Astrocyte (in vitro differentiated cells and primary cell): Measurements from ENCODE around the gene C16orf96. TPM values are rescaled to one million over a fixed set of nuclear protein-coding genes. Genes with fewer than 3 reads are reported as not detected.

ENCODE experiments used
- DNase-seq: peaks from one replicate; pipeline ENCODE4 v3.0.0-alpha.2; 2010; ENCODE audit warnings: low read depth
- FAIRE-seq: peaks from 2 replicates; lab custom pipeline; 2011; peaks lifted over from hg19 to GRCh38; lab: Jason Lieb, UNC
- H2AFZ ChIP-seq: 2 replicates; pipeline ENCODE4 v1.6.0; 2012; ENCODE audit warnings: low read depth, low read length, inconsistent platforms
- H3K27ac ChIP-seq: 2 replicates; pipeline ENCODE4 v1.5.1; 2011; ENCODE audit warnings: low read depth, low read length, inconsistent platforms
- H3K27me3 ChIP-seq: 2 replicates; pipeline ENCODE4 v1.6.0; 2011; ENCODE audit warnings: low read length, inconsistent platforms; ENCODE audit not compliant: insufficient read depth
- H3K36me3 ChIP-seq: 2 replicates; pipeline ENCODE4 v1.5.1; 2011; ENCODE audit warnings: low read length, inconsistent platforms; ENCODE audit not compliant: insufficient read depth
- H3K4me1 ChIP-seq: 2 replicates; pipeline ENCODE4 v1.5.1; 2011; ENCODE audit warnings: low read length, inconsistent platforms; ENCODE audit not compliant: insufficient read depth
- H3K4me2 ChIP-seq: 2 replicates; pipeline ENCODE4 v1.6.0; 2012; ENCODE audit warnings: low read length, inconsistent platforms
- H3K4me3 ChIP-seq: 2 replicates; pipeline ENCODE4 v1.5.1; 2011; ENCODE audit warnings: low read depth, mild to moderate bottlenecking, low read length, inconsistent platforms; ENCODE audit not compliant: insufficient read depth
- H3K79me2 ChIP-seq: 2 replicates; pipeline ENCODE4 v1.6.0; 2012; ENCODE audit warnings: mild to moderate bottlenecking, low read length, inconsistent platforms; ENCODE audit not compliant: insufficient read depth
- H3K9ac ChIP-seq: 2 replicates; pipeline ENCODE4 v1.6.0; 2012; ENCODE audit warnings: mild to moderate bottlenecking, low read length, inconsistent platforms
- H3K9me3 ChIP-seq: 2 replicates; pipeline ENCODE4 v1.5.1; 2012; ENCODE audit warnings: low read depth, mild to moderate bottlenecking, low read length, inconsistent platforms; ENCODE audit not compliant: insufficient read depth
- H4K20me1 ChIP-seq: 2 replicates; pipeline ENCODE4 v1.6.0; 2012; ENCODE audit warnings: low read length, inconsistent platforms; ENCODE audit not compliant: insufficient read depth
- H3K27ac Mint-ChIP-seq: one replicate; pipeline ENCODE4 v1.8.0; 2021; ENCODE audit warnings: mild to moderate bottlenecking, mixed read lengths; ENCODE audit not compliant: unreplicated experiment
- H3K27me3 Mint-ChIP-seq: one replicate; pipeline ENCODE4 v1.8.0; 2021; ENCODE audit warnings: low read depth, mixed read lengths; ENCODE audit not compliant: unreplicated experiment
- H3K36me3 Mint-ChIP-seq: one replicate; pipeline ENCODE4 v1.8.0; 2021; ENCODE audit warnings: low read depth, mixed read lengths; ENCODE audit not compliant: unreplicated experiment
- H3K4me1 Mint-ChIP-seq: one replicate; pipeline ENCODE4 v1.8.0; 2021; ENCODE audit warnings: low read depth, mixed read lengths; ENCODE audit not compliant: unreplicated experiment
- H3K4me3 Mint-ChIP-seq: one replicate; pipeline ENCODE4 v1.8.0; 2021; ENCODE audit warnings: mild to moderate bottlenecking, moderate library complexity, mixed read lengths; ENCODE audit not compliant: unreplicated experiment
- H3K9me3 Mint-ChIP-seq: one replicate; pipeline ENCODE4 v1.8.0; 2021; ENCODE audit warnings: mild to moderate bottlenecking, mixed read lengths; ENCODE audit not compliant: unreplicated experiment
- CTCF ChIP-seq: IDR thresholded peaks from 2 replicates; pipeline ENCODE4 v1.5.1; 2011; ENCODE audit warnings: low read depth, mild to moderate bottlenecking, inconsistent platforms, low read length, moderate library complexity; ENCODE audit not compliant: insufficient read depth
- EZH2 ChIP-seq: IDR thresholded peaks from 2 replicates; pipeline ENCODE4 v1.6.1; 2012; ENCODE audit warnings: mild to moderate bottlenecking, low read length, inconsistent platforms; ENCODE audit not compliant: insufficient read depth
- total RNA-seq: library from RNA; stranded (reverse); gene quantifications from 2 replicates; pipeline ENCODE4 v1.2.1, GENCODE V29; 2021

Gene C16orf96
- total RNA-seq, 1 donor from 2014 or later: 0.20 TPM

DNA sequence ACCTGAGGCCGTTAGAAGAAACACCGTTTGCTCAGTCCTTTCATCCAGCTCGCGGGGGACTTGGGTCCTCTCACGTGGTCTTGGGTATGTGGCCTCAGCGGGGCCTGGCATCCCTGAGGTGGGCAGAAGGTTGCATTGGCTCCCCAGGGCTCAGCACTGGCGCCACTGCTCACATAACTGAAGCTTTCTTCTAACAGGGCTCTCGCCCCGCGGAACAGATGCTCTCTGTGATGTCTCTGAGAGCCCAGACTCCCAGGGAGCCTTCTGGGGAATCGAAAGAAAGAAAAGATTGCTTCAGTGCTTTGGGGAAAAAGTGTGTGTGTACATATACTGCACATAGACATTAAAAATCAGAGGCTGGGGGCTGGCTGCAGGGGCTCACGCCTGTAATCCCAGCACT is 78.6 kb downstream of the C16orf96 start:
- no peak overlapping the region for H3K4me3 Mint-ChIP-seq
- H3K27ac Mint-ChIP-seq: no peak overlapping the region
- FAIRE-seq (no peak), DNase-seq (no peak)
- Histone ChIP-seq H3K9me3 (no peaks in the 10 kb centered on the region), H3K27ac (no peak overlapping the region), H2AFZ (no peak overlapping the region), H3K4me2 (no peak overlapping the region), H3K4me3 (no peak overlapping the region), H3K79me2 (peaks cover 95% of the 10 kb centered on the region), H3K4me1 (no peaks in the 10 kb centered on the region), H3K36me3 (no peaks in the 10 kb centered on the region), H3K9ac (no peak overlapping the region), H3K27me3 (no peaks in the 10 kb centered on the region), H4K20me1 (peaks cover 90% of the 10 kb centered on the region)
- H3K27me3 Mint-ChIP-seq: no peaks in the 10 kb centered on the region
- peaks cover under 1% of the 10 kb centered on the region for H3K4me1 Mint-ChIP-seq
- H3K9me3 Mint-ChIP-seq: no peaks in the 10 kb centered on the region
- peaks cover 8% of the 10 kb centered on the region for H3K36me3 Mint-ChIP-seq
- TF ChIP-seq CTCF (no peak), EZH2 (no peak)

- Histone ChIP-seq H2AFZ (no peak overlapping the region), H4K20me1 (peaks cover 92% of the 10 kb centered on the region), H3K27me3 (no peaks in the 10 kb centered on the region), H3K4me2 (no peak overlapping the region), H3K27ac (no peak overlapping the region), H3K9ac (no peak overlapping the region), H3K4me1 (peaks cover 4% of the 10 kb centered on the region), H3K4me3 (no peak overlapping the region), H3K79me2 (peaks cover 95% of the 10 kb centered on the region), H3K9me3 (no peaks in the 10 kb centered on the region), H3K36me3 (no peaks in the 10 kb centered on the region)
- DNase-seq (no peak), FAIRE-seq (no peak)
- Mint-ChIP-seq H3K4me3 (no peak overlapping the region), H3K27ac (no peak overlapping the region), H3K4me1 (peaks cover 11% of the 10 kb centered on the region), H3K36me3 (peaks cover 10% of the 10 kb centered on the region), H3K9me3 (no peaks in the 10 kb centered on the region), H3K27me3 (no peaks in the 10 kb centered on the region)
- TF ChIP-seq EZH2 (no peak), CTCF (no peak)
Measured at GRCh38 chr16:4636196-4636595, 80.1 kb downstream of the C16orf96 start.

DNA sequence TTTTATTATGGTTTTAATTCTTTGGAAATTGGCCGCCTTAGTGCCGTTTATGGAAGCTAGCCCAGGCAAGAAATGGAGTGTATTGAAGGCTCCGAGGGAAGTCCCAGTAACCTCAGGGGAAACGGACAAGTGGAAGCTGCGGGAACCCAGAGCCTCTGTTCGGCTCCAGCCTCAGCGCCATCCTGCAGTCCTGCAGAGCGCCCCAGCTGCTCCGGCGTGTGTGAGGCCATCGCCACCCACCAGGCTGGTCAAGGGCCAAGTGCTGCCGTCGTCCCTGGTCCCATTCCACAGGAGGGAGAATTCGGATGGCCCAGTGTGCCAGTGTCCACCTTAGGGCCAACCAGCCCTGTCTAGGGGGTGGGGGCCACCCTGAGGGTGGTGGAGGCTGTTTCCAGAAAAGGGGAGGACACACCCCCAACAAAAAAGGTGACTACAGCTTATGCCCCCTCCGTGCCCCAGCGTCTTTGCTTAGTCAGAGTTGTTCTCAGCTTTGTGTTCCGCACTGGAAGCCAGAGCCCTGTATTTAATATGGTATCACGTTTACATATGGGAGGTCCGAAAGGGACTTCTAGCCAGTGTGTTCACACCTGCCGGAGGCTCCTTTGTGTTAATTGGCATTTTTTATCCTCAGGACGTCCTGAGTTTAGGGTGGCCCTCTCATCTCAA is 81.5 kb downstream of the C16orf96 start:
- H4K20me1 ChIP-seq: peaks cover 91% of the 10 kb centered on the region

More for the DNA sequence above, 81.5 kb downstream of the C16orf96 start:
- Histone ChIP-seq H2AFZ (no peak overlapping the region), H3K4me1 (peaks cover 4% of the 10 kb centered on the region), H3K36me3 (no peaks in the 10 kb centered on the region), H3K27ac (no peak overlapping the region), H3K9ac (no peak overlapping the region), H3K27me3 (no peaks in the 10 kb centered on the region), H3K9me3 (no peaks in the 10 kb centered on the region), H3K4me2 (no peak overlapping the region), H3K79me2 (peaks cover 96% of the 10 kb centered on the region), H3K4me3 (no peak overlapping the region)
- FAIRE-seq (no peak), DNase-seq (no peak)
- no peak overlapping the region for H3K4me3 Mint-ChIP-seq
- TF ChIP-seq CTCF (no peak), EZH2 (no peak)
- H3K27ac Mint-ChIP-seq: no peak overlapping the region
- no peaks in the 10 kb centered on the region for H3K9me3 Mint-ChIP-seq
- no peaks in the 10 kb centered on the region for H3K27me3 Mint-ChIP-seq
- H3K36me3 Mint-ChIP-seq: peaks cover 10% of the 10 kb centered on the region
- peaks cover 11% of the 10 kb centered on the region for H3K4me1 Mint-ChIP-seq
